ENCODE results near the gene TMEM156. TPM values are rescaled to one million over a fixed set of nuclear protein-coding genes. Genes with fewer than 3 reads are reported as not detected.
A peak's percentile ranks its signal among the peaks of the same experiment; 100 is the strongest.

Gene TMEM156
- total RNA-seq, 3 donors from 2014 or later, result 0.44 to 1.3 (median 0.94) TPM

GRCh38 chr4:38926896-38927295, 105.3 kb downstream of the TMEM156 start:
- DNase-seq, result no peak
- H3K4me1 ChIP-seq (ENCODE audit: low read depth), result no peaks in the 10 kb centered on the region
- H3K9me3 ChIP-seq, result no peaks in the 10 kb centered on the region
- no peak for ATAC-seq
- H3K4me3 ChIP-seq, result no peak overlapping the region
- H3K36me3 ChIP-seq (ENCODE audit: low read depth), result no peaks in the 10 kb centered on the region
- TF ChIP-seq CTCF (IDR thresholded peaks at IDR 0.05), result no peak
- intact Hi-C loops (cut with DNase I, micrococcal nuclease), result no loop called here

GRCh38 chr4:38925492-38926413, 106.5 kb downstream of the TMEM156 start:
- ATAC-seq, result peak; percentile 13
- TF ChIP-seq CTCF (IDR thresholded peaks at IDR 0.05), result no peak
- DNase-seq, result no peak
- H3K4me3 ChIP-seq, result no peak overlapping the region
- intact Hi-C loops (cut with DNase I, micrococcal nuclease), result no loop called here
- H3K36me3 ChIP-seq (ENCODE audit: low read depth), result no peaks in the 10 kb centered on the region
- no peaks in the 10 kb centered on the region for H3K9me3 ChIP-seq
- H3K4me1 ChIP-seq (ENCODE audit: low read depth), result no peaks in the 10 kb centered on the region

DNA sequence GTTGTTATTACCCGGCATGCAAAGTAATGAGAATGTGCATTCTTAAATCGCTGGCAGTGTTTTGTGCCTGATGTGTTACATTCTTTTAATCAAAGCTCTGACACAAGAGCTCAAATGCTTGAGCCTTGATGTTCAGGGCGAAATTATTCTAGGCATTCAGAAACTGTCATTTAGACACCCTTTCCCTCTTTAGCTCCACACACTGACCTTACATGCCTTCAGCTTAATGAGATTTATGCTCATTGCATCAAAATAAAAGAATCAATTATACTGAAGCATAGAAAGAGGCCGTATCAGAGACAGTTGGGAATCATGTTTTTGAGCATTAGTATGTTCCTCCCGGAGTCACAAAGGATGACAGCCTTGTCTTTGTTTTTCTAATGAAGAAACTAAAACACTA, 107.9 kb downstream of the TMEM156 start:
- ATAC-seq, result no peak
- intact Hi-C loops (cut with DNase I, micrococcal nuclease), result no loop called here
- no peaks in the 10 kb centered on the region for H3K36me3 ChIP-seq (ENCODE audit: low read depth)
- H3K4me1 ChIP-seq (ENCODE audit: low read depth), result no peaks in the 10 kb centered on the region
- DNase-seq, result no peak
- no peaks in the 10 kb centered on the region for H3K9me3 ChIP-seq
- no peak overlapping the region for H3K4me3 ChIP-seq
- TF ChIP-seq CTCF (IDR thresholded peaks at IDR 0.05), result no peak

GRCh38 chr4:38923746-38924145, 108.5 kb downstream of the TMEM156 start:
- Histone ChIP-seq H3K36me3 (ENCODE audit: low read depth) (no peaks in the 10 kb centered on the region), H3K4me1 (ENCODE audit: low read depth) (no peaks in the 10 kb centered on the region), H3K4me3 (no peak overlapping the region)

GRCh38 chr4:38921151-38921550, 111.1 kb downstream of the TMEM156 start:
- Histone ChIP-seq H3K9me3 (no peaks in the 10 kb centered on the region), H3K4me3 (no peak overlapping the region), H3K36me3 (ENCODE audit: low read depth) (no peaks in the 10 kb centered on the region), H3K4me1 (ENCODE audit: low read depth) (no peaks in the 10 kb centered on the region)
- intact Hi-C loops (cut with DNase I, micrococcal nuclease), result no loop called here
- TF ChIP-seq CTCF (IDR thresholded peaks at IDR 0.05), result no peak
- ATAC-seq (no peak), DNase-seq (no peak)

More at GRCh38 chr4:38923746-38924145, 108.5 kb downstream of the TMEM156 start:
- ATAC-seq, result no peak
- no peak for DNase-seq
- intact Hi-C loops (cut with DNase I, micrococcal nuclease), result no loop called here
- TF ChIP-seq CTCF (IDR thresholded peaks at IDR 0.05), result no peak
- no peaks in the 10 kb centered on the region for H3K9me3 ChIP-seq
